GM06990 (cell line): ENCODE measurements around the gene ATG10.
"Not testable (repeated sequence)": the region's sequence is repeated elsewhere in the genome, so short reads cannot be mapped to it uniquely, and the experiment has no call there.

ENCODE experiments used
- DNase-seq: peaks from one replicate; pipeline ENCODE4 v3.0.0-alpha.2; 2011; ENCODE audit not compliant: insufficient read length; ENCODE audit errors: extremely low read depth
- H3K27me3 ChIP-seq: replicated peaks from 2 replicates; pipeline ENCODE4 v1.6.0; 2011; ENCODE audit warnings: low read length; ENCODE audit not compliant: control insufficient read depth, insufficient read depth
- H3K36me3 ChIP-seq: 2 replicates; pipeline ENCODE4 v1.5.1; 2011; ENCODE audit warnings: low read length; ENCODE audit not compliant: control insufficient read depth, insufficient read depth
- H3K4me3 ChIP-seq: replicated peaks from 2 replicates; pipeline ENCODE4 v1.5.1; 2011; ENCODE audit warnings: low read depth, mild to moderate bottlenecking, control low read depth, low read length
- CTCF ChIP-seq: IDR thresholded peaks from 2 replicates; pipeline ENCODE4 v1.5.1; 2011; ENCODE audit warnings: low read length, control low read depth, mild to moderate bottlenecking, inconsistent platforms; ENCODE audit not compliant: insufficient read depth, poor library complexity, severe bottlenecking

ATG10 gene

GRCh38 chr5:81986126-81986525 lies 14.3 kb downstream of the ATG10 start:
- no peak overlapping the region for H3K4me3 ChIP-seq
- TF ChIP-seq CTCF: no peak
- H3K36me3 ChIP-seq: no peaks in the 10 kb centered on the region
- DNase-seq: no peak
- no peaks in the 10 kb centered on the region for H3K27me3 ChIP-seq

DNA sequence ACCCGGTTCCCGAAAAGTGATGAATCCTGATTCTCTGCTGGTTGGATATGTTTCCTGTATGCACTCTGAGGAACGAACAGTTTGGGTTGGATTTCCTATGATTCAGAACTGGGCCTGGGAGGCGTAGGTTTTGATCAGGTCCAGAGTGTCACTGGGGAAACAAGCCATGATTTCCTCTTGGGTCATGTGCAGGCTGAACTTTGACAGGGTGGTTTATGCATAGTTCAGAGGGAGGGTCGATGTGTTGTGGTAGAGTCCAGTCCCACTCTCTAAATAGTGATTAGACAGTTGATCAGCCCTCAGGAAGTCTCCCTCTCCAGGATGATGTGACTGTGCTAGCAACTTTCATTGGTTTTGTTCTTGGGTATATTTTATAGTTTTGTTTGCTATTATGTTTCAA lies 17.4 kb downstream of the ATG10 start:
- no peak for DNase-seq
- no peak overlapping the region for H3K4me3 ChIP-seq
- TF ChIP-seq CTCF: no peak
- no peaks in the 10 kb centered on the region for H3K27me3 ChIP-seq
- no peaks in the 10 kb centered on the region; the same call in 1 of the 2 replicates for H3K36me3 ChIP-seq

GRCh38 chr5:81994679-81995078 lies 22.9 kb downstream of the ATG10 start:
- TF ChIP-seq CTCF: no peak

GRCh38 chr5:81995407-81995806 lies 23.6 kb downstream of the ATG10 start:
- no peak for DNase-seq
- H3K27me3 ChIP-seq: no peaks in the 10 kb centered on the region
- H3K36me3 ChIP-seq: peaks cover 6% of the 10 kb centered on the region
- TF ChIP-seq CTCF: no peak
- H3K4me3 ChIP-seq: no peak overlapping the region

More at GRCh38 chr5:81994679-81995078, 22.9 kb downstream of the ATG10 start:
- peaks cover 6% of the 10 kb centered on the region for H3K36me3 ChIP-seq
- no peaks in the 10 kb centered on the region for H3K27me3 ChIP-seq
- DNase-seq: no peak
- no peak overlapping the region for H3K4me3 ChIP-seq

DNA sequence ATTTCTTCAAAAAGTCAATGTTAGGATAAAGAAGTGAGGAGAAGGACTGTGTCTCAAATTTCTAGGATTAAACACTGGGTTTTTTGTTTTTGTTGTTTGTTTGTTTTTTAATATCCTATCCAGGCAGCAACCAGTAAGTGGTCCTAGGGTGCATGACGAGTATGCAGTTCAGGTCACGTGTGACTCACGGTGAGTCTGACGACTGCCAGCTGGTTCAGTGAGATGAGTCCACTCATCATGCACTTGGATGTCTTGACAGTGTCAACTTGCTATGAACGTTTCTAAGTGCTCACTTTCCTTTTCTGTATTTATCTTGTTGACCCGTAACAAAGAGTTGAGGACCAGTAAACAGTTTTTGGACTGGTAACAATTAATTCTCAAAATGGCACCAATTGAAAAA lies 32.7 kb downstream of the ATG10 start:
- Histone ChIP-seq H3K4me3 (no peak overlapping the region), H3K27me3 (no peaks in the 10 kb centered on the region), H3K36me3 (no peaks in the 10 kb centered on the region)
- DNase-seq: no peak
- TF ChIP-seq CTCF: no peak

- H3K27me3 ChIP-seq, H3K4me3 ChIP-seq, H3K36me3 ChIP-seq, DNase-seq: not testable (repeated sequence)
These were observed 38.0 kb downstream of the ATG10 start for GRCh38 chr5:82009869-82010268.
